Sigmoid colon (tissue), 4 donors: ENCODE measurements around the gene HECW1.

ENCODE experiments used
- EP300 ChIP-seq, 4 donors: sonication (generic); formaldehyde crosslinking; IDR thresholded peaks; one replicate each; pipeline ENCODE4 v1.6.1; 2017; ENCODE audit warnings: antibody characterized with exemption in 4 of 4
- POLR2AphosphoS5 ChIP-seq, 4 donors: sonication (generic); formaldehyde crosslinking; IDR thresholded peaks; one replicate each; pipeline ENCODE4 v1.6.1; 2017; ENCODE audit warnings: antibody characterized with exemption in 4 of 4

DNA sequence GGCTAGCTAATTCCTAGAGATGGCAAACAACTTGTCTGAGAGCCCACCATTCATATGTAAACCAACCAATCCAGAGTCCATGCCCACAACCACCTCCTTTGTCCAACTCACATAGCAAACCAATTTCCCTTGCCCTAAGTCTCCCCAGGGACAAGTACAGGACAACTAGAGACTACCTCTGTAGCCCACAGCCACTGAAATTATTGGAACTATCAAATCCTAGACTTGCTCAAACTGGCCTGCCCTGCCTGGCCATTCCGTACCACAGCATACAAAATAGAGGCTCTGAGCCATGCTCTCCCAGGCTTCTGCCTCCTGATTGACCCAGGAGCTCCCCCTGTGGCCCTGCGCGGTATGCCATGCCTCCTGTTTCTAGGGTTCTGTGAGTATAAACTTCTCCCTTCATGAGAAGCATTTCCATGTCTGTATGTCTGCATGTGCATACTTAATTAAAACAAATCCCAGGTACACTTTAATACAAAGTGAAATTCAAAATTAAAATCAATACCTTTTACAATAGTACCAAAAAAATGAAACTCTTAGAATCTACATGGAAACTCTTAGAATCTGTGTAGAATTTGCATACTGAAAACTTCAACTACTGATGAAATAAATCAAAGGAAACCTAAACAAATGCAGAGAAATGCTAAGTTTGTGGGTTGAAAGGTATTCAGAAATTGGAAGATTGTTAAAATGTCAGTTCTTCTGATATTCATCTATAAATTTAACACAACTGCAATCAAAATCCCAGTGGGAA lies 4.0 kb upstream of the HECW1 start:
- no peak for TF ChIP-seq EP300 (IDR thresholded peaks at IDR 0.05)
- TF ChIP-seq POLR2AphosphoS5 (IDR thresholded peaks at IDR 0.05): no peak
